AG04450 (cell line): ENCODE results near the gene ZFYVE28. TPM values are rescaled to one million over a fixed set of nuclear protein-coding genes. Genes with fewer than 3 reads are reported as not detected.

Experiments
- CTCF ChIA-PET: fragments of 300-600, 350-600 bp; formaldehyde crosslinking; extraction: SDS; loops from one replicate; lab custom pipeline; 2022; ENCODE audit warnings: antibody characterized with exemption, inconsistent platforms; lab: Charles Lee
- POLR2A ChIA-PET: fragments of 350-600 bp; formaldehyde crosslinking; extraction: SDS; loops from one replicate; lab custom pipeline; 2021; ENCODE audit warnings: antibody characterized with exemption, inconsistent platforms; lab: Yijun Ruan, JAX
- DNase-seq: peaks from one replicate; pipeline ENCODE4 v3.0.0-alpha.2; 2011; ENCODE audit warnings: low read depth, low spot score
- H3K27ac ChIP-seq: one replicate; pipeline ENCODE4 v1.5.1; 2012; ENCODE audit warnings: low read depth, low read length, control low read depth
- H3K27me3 ChIP-seq: one replicate; pipeline ENCODE4 v1.6.0; 2012; ENCODE audit warnings: low read length; ENCODE audit not compliant: control insufficient read depth, insufficient read depth
- H3K4me3 ChIP-seq: 2 replicates; pipeline ENCODE4 v1.5.1; 2011; ENCODE audit warnings: mild to moderate bottlenecking, low read depth, low read length, control low read depth
- H3K9me3 ChIP-seq: 2 replicates; pipeline ENCODE4 v1.5.1; 2012; ENCODE audit warnings: low read length; ENCODE audit not compliant: control insufficient read depth, insufficient read depth
- polyA plus RNA-seq: library from polyadenylated mRNA; depleted of rRNA; stranded (reverse); fragments of >200 nt; gene quantifications from 2 replicates; pipeline ENCODE4 v1.2.3, GENCODE V29; 2011
- TF ChIP-seq, protein P1 (sequence below): IDR thresholded peaks from 2 replicates; pipeline ENCODE4 v1.5.1; 2011; ENCODE audit warnings: low read depth, low read length, control low read depth, inconsistent platforms

ZFYVE28 gene
- polyA plus RNA-seq, 1 experiment = 2.2 TPM

DNA sequence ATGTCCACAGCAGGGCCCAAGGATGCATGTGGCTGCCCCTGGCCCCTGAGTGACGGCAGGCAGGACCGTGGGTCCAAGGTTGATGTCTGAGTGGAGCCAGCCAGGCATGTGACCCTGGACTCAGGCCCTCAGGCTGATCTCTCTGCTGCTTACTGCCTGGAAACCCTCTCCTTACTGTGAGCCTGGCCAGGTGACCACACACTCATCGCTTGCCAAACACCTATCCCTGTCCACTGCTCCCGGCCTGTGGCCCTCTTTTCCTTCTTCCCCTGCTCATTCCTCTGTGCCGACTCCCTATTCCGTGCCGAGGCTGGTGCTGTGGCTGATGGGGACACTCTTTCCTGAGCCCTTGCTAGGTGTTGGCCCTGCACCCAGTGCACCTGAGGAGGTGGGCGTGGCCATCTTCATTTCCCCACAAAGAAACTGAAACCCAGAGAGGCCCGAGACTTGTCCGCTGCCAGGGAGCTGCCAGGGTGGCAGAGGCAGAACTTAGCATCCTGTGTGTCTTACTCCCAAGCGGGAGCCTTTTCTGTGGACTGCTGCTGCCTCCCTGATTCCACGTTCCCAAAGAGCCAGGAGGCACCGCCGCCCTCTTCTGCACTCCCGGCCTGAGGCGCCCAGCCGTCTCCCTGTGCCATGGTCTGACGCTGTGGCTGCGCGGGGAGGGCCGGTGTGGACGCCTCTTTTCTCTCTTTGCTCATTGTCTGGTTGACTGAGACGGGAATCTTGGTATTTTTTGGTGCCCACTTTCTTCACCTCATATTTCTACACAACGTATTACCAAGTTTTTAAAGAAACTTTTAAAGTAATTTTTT, 39.2 kb upstream of the ZFYVE28 start:
- TF ChIP-seq, protein P1, sequence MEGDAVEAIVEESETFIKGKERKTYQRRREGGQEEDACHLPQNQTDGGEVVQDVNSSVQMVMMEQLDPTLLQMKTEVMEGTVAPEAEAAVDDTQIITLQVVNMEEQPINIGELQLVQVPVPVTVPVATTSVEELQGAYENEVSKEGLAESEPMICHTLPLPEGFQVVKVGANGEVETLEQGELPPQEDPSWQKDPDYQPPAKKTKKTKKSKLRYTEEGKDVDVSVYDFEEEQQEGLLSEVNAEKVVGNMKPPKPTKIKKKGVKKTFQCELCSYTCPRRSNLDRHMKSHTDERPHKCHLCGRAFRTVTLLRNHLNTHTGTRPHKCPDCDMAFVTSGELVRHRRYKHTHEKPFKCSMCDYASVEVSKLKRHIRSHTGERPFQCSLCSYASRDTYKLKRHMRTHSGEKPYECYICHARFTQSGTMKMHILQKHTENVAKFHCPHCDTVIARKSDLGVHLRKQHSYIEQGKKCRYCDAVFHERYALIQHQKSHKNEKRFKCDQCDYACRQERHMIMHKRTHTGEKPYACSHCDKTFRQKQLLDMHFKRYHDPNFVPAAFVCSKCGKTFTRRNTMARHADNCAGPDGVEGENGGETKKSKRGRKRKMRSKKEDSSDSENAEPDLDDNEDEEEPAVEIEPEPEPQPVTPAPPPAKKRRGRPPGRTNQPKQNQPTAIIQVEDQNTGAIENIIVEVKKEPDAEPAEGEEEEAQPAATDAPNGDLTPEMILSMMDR = no peak
- POLR2A ChIA-PET = no interaction called here
- peaks cover 12% of the 10 kb centered on the region for H3K27me3 ChIP-seq
- H3K9me3 ChIP-seq = no peaks in the 10 kb centered on the region
- H3K4me3 ChIP-seq = no peak overlapping the region
- DNase-seq = no peak
- CTCF ChIA-PET = no interaction called here
- no peak overlapping the region for H3K27ac ChIP-seq

DNA sequence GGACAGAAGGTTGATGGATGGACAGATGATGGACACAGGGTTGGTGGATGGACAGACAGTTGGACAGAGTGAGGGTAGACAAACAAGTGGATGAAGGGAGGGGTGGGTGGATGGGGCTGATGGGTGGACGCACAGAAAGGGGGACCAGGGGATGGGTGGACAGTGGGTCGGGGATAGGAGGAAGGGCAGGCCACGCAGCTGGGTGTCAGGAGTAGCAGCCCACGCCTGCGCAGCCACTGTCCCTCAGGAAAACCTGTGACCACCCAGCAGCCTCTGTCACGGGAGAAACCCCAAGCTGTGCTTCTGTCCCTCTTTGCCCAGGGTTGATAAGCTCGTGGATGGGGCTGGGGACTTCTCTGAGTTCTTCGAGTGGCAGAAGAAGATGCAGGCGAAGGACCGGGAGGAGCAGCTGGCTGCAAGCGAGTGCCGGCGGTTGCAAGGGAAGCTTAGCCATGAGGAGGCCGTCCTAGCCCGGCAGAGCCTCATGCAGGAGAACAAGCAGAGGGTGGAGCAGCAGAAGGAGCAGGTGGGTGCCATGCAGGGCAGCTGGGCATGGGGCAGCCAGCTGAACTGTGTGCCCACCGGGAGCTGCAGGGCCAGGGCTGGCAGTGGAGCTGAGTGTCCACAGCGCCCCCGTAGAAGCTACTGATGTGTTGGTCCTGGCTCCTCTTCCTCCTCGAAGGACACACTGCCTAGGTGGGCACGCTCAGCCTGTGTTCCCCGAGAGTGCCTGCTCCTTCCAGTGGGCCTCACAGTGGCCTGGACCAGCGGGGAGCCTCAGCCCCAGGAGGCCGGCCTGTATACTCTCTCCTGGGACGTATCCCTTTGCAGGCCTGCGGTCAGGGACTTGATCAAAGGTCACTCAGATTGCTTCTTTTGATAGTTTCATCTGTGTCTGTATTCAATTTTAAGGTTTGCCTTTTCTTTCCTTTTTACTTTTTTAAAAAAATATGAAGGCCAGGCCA, 33.7 kb upstream of the ZFYVE28 start:
- H3K27me3 ChIP-seq = peaks cover 25% of the 10 kb centered on the region
- H3K9me3 ChIP-seq = no peaks in the 10 kb centered on the region
- POLR2A ChIA-PET = no interaction called here
- H3K27ac ChIP-seq = no peak overlapping the region
- CTCF ChIA-PET = interaction anchor here (0.9 kb wide), 1 partner anchor 232 kb away, joined by 3 read pairs; no protein-coding TSS in a partner anchor
- no peak overlapping the region for H3K4me3 ChIP-seq
- TF ChIP-seq, protein P1 = no peak
- DNase-seq = no peak

DNA sequence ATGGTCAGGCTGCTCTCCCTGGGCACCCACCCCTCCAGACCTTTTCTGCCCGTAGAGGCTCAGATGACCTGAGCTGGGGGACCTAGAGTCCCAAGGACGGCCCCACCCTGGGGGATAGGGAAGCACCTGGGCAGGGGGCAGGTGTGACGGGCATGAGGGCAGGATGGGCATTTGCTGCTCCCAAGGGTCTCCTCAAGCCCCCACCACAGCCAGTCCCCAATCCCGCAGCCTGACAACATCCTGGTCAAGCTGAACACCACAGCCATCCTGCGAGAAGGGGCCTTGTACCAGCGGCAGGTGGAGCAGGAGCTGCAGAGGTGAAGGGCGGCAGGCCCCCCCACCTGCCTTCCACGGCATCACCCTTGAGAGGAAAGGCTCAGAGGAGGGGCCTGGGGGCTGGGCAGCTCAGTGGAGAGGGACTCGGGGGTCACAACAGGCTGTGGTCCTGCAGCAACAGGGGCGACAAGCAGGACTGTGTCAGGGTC, 32.6 kb upstream of the ZFYVE28 start:
- DNase-seq = no peak
- ChIA-PET CTCF (interaction anchor here (0.9 kb wide), 1 partner anchor 231 kb away, joined by 3 read pairs; no protein-coding TSS in a partner anchor), POLR2A (no interaction called here)
- peaks cover 24% of the 10 kb centered on the region for H3K27me3 ChIP-seq
- no peak overlapping the region for H3K27ac ChIP-seq
- no peak overlapping the region for H3K4me3 ChIP-seq
- TF ChIP-seq, protein P1 = no peak
- H3K9me3 ChIP-seq = no peaks in the 10 kb centered on the region

DNA sequence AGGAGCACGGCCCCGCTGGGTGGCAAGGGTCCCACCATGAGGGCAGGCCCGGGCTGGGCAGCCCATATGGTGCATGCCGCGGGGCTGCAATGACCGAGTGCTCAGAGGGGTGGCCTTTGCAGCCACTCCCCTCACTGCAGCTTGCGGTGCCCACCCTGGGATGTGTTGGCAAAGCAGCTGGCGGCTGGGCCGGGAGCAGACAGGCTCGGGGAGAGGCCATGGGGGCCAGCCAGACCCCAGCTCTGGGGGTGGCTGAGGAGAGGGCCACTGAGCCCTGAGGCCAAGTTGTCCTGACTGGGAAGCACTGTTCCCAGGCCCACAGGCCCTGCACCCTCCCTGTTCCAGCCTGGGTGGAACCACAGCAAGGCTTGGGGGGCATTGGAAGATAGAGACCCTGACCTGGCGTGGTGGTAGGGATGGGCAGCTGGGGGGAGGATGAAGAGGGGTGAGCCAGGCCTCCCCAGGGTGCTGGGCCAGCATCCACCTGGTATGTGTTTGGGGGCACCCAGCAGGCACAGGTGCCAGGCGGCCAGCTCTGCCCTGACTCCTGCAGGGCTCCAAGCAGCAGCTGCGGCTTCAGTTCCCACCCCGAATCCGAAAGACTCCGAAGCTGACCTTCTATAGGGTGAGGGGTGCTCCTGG, 32.1 kb upstream of the ZFYVE28 start:
- H3K4me3 ChIP-seq = no peak overlapping the region
- no peak overlapping the region for H3K27ac ChIP-seq
- ChIA-PET POLR2A (no interaction called here), CTCF (no interaction called here)
- TF ChIP-seq, protein P1 = no peak
- no peaks in the 10 kb centered on the region for H3K9me3 ChIP-seq
- DNase-seq = no peak
- peaks cover 24% of the 10 kb centered on the region for H3K27me3 ChIP-seq
